ENCODE results near the gene PPP3R1.

The PPP3R1 gene

GRCh38 chr2:68230241-68231060 is 21.9 kb downstream of the PPP3R1 start:
- DNase-seq: no peak

GRCh38 chr2:68226794-68227193 is 25.5 kb downstream of the PPP3R1 start:
- DNase-seq: no peak

- no peak for DNase-seq
Observed at GRCh38 chr2:68225119-68225632, 27.2 kb downstream of the PPP3R1 start.

- no peak for DNase-seq
Observed at GRCh38 chr2:68223419-68223818, 28.9 kb downstream of the PPP3R1 start.

GRCh38 chr2:68222287-68222686 is 30.0 kb downstream of the PPP3R1 start:
- DNase-seq: no peak

GRCh38 chr2:68218343-68218901 is 33.9 kb downstream of the PPP3R1 start:
- no peak for DNase-seq

- no peak for DNase-seq
Observed at GRCh38 chr2:68217729-68218128, 34.6 kb downstream of the PPP3R1 start.

- DNase-seq: no peak
Observed at GRCh38 chr2:68216454-68217310, 35.6 kb downstream of the PPP3R1 start.

GRCh38 chr2:68214381-68214780 is 38.0 kb downstream of the PPP3R1 start:
- DNase-seq: no peak

GRCh38 chr2:68206793-68207192 is 45.5 kb downstream of the PPP3R1 start:
- DNase-seq: no peak

GRCh38 chr2:68203587-68203986 is 48.7 kb downstream of the PPP3R1 start:
- DNase-seq: no peak

- DNase-seq: no peak
Observed at GRCh38 chr2:68200157-68200787, 52.1 kb downstream of the PPP3R1 start.

- DNase-seq: no peak
Observed at GRCh38 chr2:68196120-68196716, 56.1 kb downstream of the PPP3R1 start.

- no peak for DNase-seq
Observed at GRCh38 chr2:68195096-68195495, 57.2 kb downstream of the PPP3R1 start.

GRCh38 chr2:68193787-68194372 is 58.5 kb downstream of the PPP3R1 start:
- no peak for DNase-seq

- DNase-seq: no peak
Observed at GRCh38 chr2:68193144-68193543, 59.2 kb downstream of the PPP3R1 start.

- no peak for DNase-seq
Observed at GRCh38 chr2:68190991-68191731, 61.2 kb downstream of the PPP3R1 start.

- no peak for DNase-seq
Observed at GRCh38 chr2:68189991-68190784, 62.1 kb downstream of the PPP3R1 start.

- DNase-seq: no peak
Observed at GRCh38 chr2:68188831-68189230, 63.5 kb downstream of the PPP3R1 start.

GRCh38 chr2:68187329-68187728 is 65.0 kb downstream of the PPP3R1 start:
- DNase-seq: no peak
